H1 (cell line): Measurements from ENCODE around the gene MTCH1. TPM values are rescaled to one million over a fixed set of nuclear protein-coding genes. Genes with fewer than 3 reads are reported as not detected.

Experiments
- CTCF ChIA-PET: fragments of 300-600 bp; sonication (Branson Sonifier 250); formaldehyde crosslinking; loops from one replicate; lab custom pipeline; 2021; ENCODE audit not compliant: partially characterized antibody; lab: Charles Lee
- POLR2A ChIA-PET: fragments of 300-600 bp; sonication (Branson Sonifier 250); formaldehyde crosslinking; loops from one replicate; lab custom pipeline; 2021; ENCODE audit warnings: inconsistent platforms; ENCODE audit not compliant: partially characterized antibody; lab: Charles Lee
- DNase-seq, 2 experiments: peaks; one replicate each; pipeline versions ENCODE4 v3.0.0 to v3.0.0-alpha.2; 2010 to 2022; ENCODE audit warnings: low spot score in 2 of 2, low read depth in 1 of 2, mixed read lengths in 1 of 2
- FAIRE-seq: peaks from 2 replicates; lab custom pipeline; 2011; peaks lifted over from hg19 to GRCh38; lab: Jason Lieb, UNC
- H2AFZ ChIP-seq: 2 replicates; pipeline ENCODE4 v1.8.1; 2012; ENCODE audit warnings: low read length, inconsistent platforms
- H2AK5ac ChIP-seq: 2 replicates; pipeline ENCODE4 v1.6.1; 2013; ENCODE audit warnings: low read depth, low read length
- H2BK120ac ChIP-seq: replicated peaks from 2 replicates; pipeline ENCODE3; 2013; ENCODE audit warnings: low read depth, low read length, inconsistent platforms
- H2BK12ac ChIP-seq: 2 replicates; pipeline ENCODE4 v1.6.1; 2013; ENCODE audit warnings: low read depth, low read length
- H2BK15ac ChIP-seq: 2 replicates; pipeline ENCODE4 v1.6.1; 2013; ENCODE audit warnings: low read length
- H2BK20ac ChIP-seq: 2 replicates; pipeline ENCODE4 v1.6.1; 2013; ENCODE audit warnings: low read length
- H2BK5ac ChIP-seq: 2 replicates; pipeline ENCODE4 v1.6.1; 2013; ENCODE audit warnings: low read depth, low read length
- H3K14ac ChIP-seq: 2 replicates; pipeline ENCODE4 v1.6.1; 2013; ENCODE audit warnings: inconsistent platforms; ENCODE audit not compliant: insufficient read length
- H3K18ac ChIP-seq: 2 replicates; pipeline ENCODE4 v1.6.1; 2013; ENCODE audit warnings: low read length; ENCODE audit errors: extremely low read depth
- H3K23ac ChIP-seq: 2 replicates; pipeline ENCODE4 v1.6.1; 2013; ENCODE audit warnings: inconsistent platforms; ENCODE audit not compliant: insufficient read length
- H3K23me2 ChIP-seq: 2 replicates; pipeline ENCODE4 v1.6.1; 2013; ENCODE audit warnings: low read depth, low read length
- H3K27ac ChIP-seq: 2 replicates; pipeline ENCODE4 v1.6.1; 2011; ENCODE audit warnings: low read depth, low read length, inconsistent platforms
- H3K27me3 ChIP-seq, 4 experiments: replicated peaks in 1 of 4; 1 replicate in 1 of 4; 2 replicates in 3 of 4; pipeline versions ENCODE4 v1.6.1 to v1.8.1; 2011 to 2013; ENCODE audit warnings: low read length in 3 of 4, mild to moderate bottlenecking in 3 of 4, inconsistent platforms in 2 of 4, mixed read lengths in 2 of 4, moderate library complexity in 1 of 4; ENCODE audit not compliant: control insufficient read depth in 3 of 4, insufficient read depth in 3 of 4; ENCODE audit errors: extremely low read depth in 1 of 4
- H3K36me3 ChIP-seq, 4 experiments: 2 replicates each; pipeline versions ENCODE4 v1.6.1 to v1.8.1; 2011 to 2013; ENCODE audit warnings: mild to moderate bottlenecking in 4 of 4, low read length in 3 of 4, moderate library complexity in 2 of 4, control low read depth in 1 of 4, inconsistent platforms in 1 of 4; ENCODE audit not compliant: insufficient read depth in 4 of 4, control insufficient read depth in 2 of 4
- H3K4ac ChIP-seq: replicated peaks from 2 replicates; pipeline ENCODE3; 2013; ENCODE audit warnings: low read length, low read depth, mixed read lengths, inconsistent platforms; ENCODE audit not compliant: insufficient read length
- H3K4me1 ChIP-seq, 4 experiments: replicated peaks in 1 of 4; 1 replicate in 1 of 4; 2 replicates in 3 of 4; pipeline versions ENCODE4 v1.6.1 to v1.8.1; 2011 to 2013; ENCODE audit warnings: low read length in 3 of 4, inconsistent platforms in 2 of 4, mixed read lengths in 1 of 4; ENCODE audit not compliant: insufficient read depth in 4 of 4, control insufficient read depth in 3 of 4
- H3K4me2 ChIP-seq, 2 experiments: 2 replicates each; pipeline versions ENCODE4 v1.6.1 to v1.8.1; 2011 to 2013; ENCODE audit warnings: low read depth in 2 of 2, low read length in 2 of 2, control low read depth in 1 of 2, inconsistent platforms in 1 of 2, mild to moderate bottlenecking in 1 of 2; ENCODE audit not compliant: insufficient read depth in 1 of 2
- H3K4me3 ChIP-seq, 4 experiments: fragments of 200-600, 300-600 bp in 1 of 4; sonication (generic), shearing (Covaris generic), sonication (Bioruptor Twin) in 1 of 4; 2 replicates each; pipeline versions ENCODE4 v1.5.1 to v1.8.1; 2011 to 2016; ENCODE audit warnings: low read length in 4 of 4, low read depth in 3 of 4, control low read depth in 2 of 4, inconsistent platforms in 2 of 4, mild to moderate bottlenecking in 2 of 4, mixed read lengths in 1 of 4, moderate library complexity in 1 of 4; ENCODE audit not compliant: insufficient read depth in 2 of 4; ENCODE audit errors: extremely low read depth in 1 of 4
- H3K56ac ChIP-seq: replicated peaks from 2 replicates; pipeline ENCODE3; 2013; ENCODE audit warnings: low read depth, mild to moderate bottlenecking, mixed read lengths, low read length, inconsistent platforms; ENCODE audit not compliant: insufficient read length
- H3K79me1 ChIP-seq: 2 replicates; pipeline ENCODE4 v1.6.1; 2013; ENCODE audit warnings: low read depth, low read length, control low read depth
- H3K79me2 ChIP-seq, 2 experiments: 2 replicates each; pipeline versions ENCODE4 v1.6.1 to v1.8.1; 2012 to 2013; ENCODE audit warnings: low read length in 2 of 2, mild to moderate bottlenecking in 2 of 2, inconsistent platforms in 1 of 2; ENCODE audit not compliant: insufficient read depth in 2 of 2, control insufficient read depth in 1 of 2
- H3K9ac ChIP-seq, 4 experiments: replicated peaks in 1 of 4; 1 replicate in 1 of 4; 2 replicates in 3 of 4; pipeline versions ENCODE4 v1.6.1 to v1.8.1; 2011 to 2013; ENCODE audit warnings: low read depth in 3 of 4, low read length in 3 of 4, control low read depth in 2 of 4, mild to moderate bottlenecking in 2 of 4, moderate library complexity in 2 of 4, inconsistent platforms in 1 of 4; ENCODE audit errors: extremely low read depth in 1 of 4
- H3K9me3 ChIP-seq, 2 experiments: 2 replicates each; pipeline versions ENCODE4 v1.6.1 to v1.8.1; 2012 to 2013; ENCODE audit warnings: mild to moderate bottlenecking in 2 of 2, moderate library complexity in 2 of 2, control low read depth in 1 of 2, inconsistent platforms in 1 of 2, low read depth in 1 of 2, low read length in 1 of 2, mixed read lengths in 1 of 2; ENCODE audit not compliant: insufficient read depth in 2 of 2
- H4K20me1 ChIP-seq, 2 experiments: replicated peaks in 1 of 2; 2 replicates each; pipeline versions ENCODE3 to v1.8.1; 2011 to 2013; ENCODE audit warnings: inconsistent platforms in 2 of 2, low read length in 2 of 2, mild to moderate bottlenecking in 1 of 2; ENCODE audit not compliant: insufficient read depth in 2 of 2, control insufficient read depth in 1 of 2
- H4K5ac ChIP-seq: 2 replicates; pipeline ENCODE4 v1.6.1; 2013; ENCODE audit warnings: low read length, low read depth, mixed read lengths, inconsistent platforms; ENCODE audit not compliant: insufficient read length
- H4K8ac ChIP-seq: 2 replicates; pipeline ENCODE4 v1.8.0; 2013; ENCODE audit warnings: mild to moderate bottlenecking, moderate library complexity, low read length, inconsistent platforms; ENCODE audit not compliant: insufficient read depth; ENCODE audit errors: extremely low read depth
- H4K91ac ChIP-seq: replicated peaks from 2 replicates; pipeline ENCODE3; 2013; ENCODE audit warnings: low read length, mixed read lengths, inconsistent platforms; ENCODE audit not compliant: insufficient read length
- ASH2L ChIP-seq: fragments of 200-600, 300-600 bp; sonication (generic); IDR thresholded peaks from one replicate; pipeline ENCODE4 v1.7.1; 2017; ENCODE audit warnings: low read length
- BACH1 ChIP-seq: IDR thresholded peaks from 2 replicates; pipeline ENCODE4 v1.6.1; 2012; ENCODE audit warnings: low read length, improper control_type of control experiment
- E2F6 ChIP-seq: IDR thresholded peaks from 2 replicates; pipeline ENCODE4 v1.6.1; 2012; ENCODE audit warnings: inconsistent platforms
- EZH2 ChIP-seq: fragments of 200-600 bp; sonication (generic); IDR thresholded peaks from 2 replicates; pipeline ENCODE4 v1.7.1; 2012; ENCODE audit warnings: low read depth, mild to moderate bottlenecking, moderate library complexity, low read length, inconsistent platforms; ENCODE audit not compliant: severe bottlenecking
- MAX ChIP-seq: IDR thresholded peaks from 2 replicates; pipeline ENCODE4 v1.6.1; 2012; ENCODE audit warnings: inconsistent platforms
- NANOG ChIP-seq: IDR thresholded peaks from 2 replicates; pipeline ENCODE4 v1.6.1; 2011; ENCODE audit warnings: low read length, low read depth, mild to moderate bottlenecking, inconsistent platforms; ENCODE audit not compliant: insufficient read depth, poor library complexity, severe bottlenecking
- NRF1 ChIP-seq: IDR thresholded peaks from 2 replicates; pipeline ENCODE4 v1.6.1; 2011; ENCODE audit warnings: mild to moderate bottlenecking, low read depth, low read length, improper control_type of control experiment
- POLR2A ChIP-seq, 2 experiments: IDR thresholded peaks; 1 replicate in 1 of 2; 2 replicates in 1 of 2; pipeline ENCODE4 v1.6.1; 2011; ENCODE audit warnings: low read depth in 2 of 2, low read length in 2 of 2, mild to moderate bottlenecking in 2 of 2; ENCODE audit errors: control extremely low read depth in 1 of 2
- RBBP5 ChIP-seq: IDR thresholded peaks from 2 replicates; pipeline ENCODE4 v1.7.1; 2012; ENCODE audit warnings: low read depth, mild to moderate bottlenecking, inconsistent platforms, low read length, moderate library complexity, borderline replicate concordance
- SP2 ChIP-seq: IDR thresholded peaks from 2 replicates; pipeline ENCODE4 v1.6.1; 2012; ENCODE audit warnings: mild to moderate bottlenecking, low read length, inconsistent platforms
- SP4 ChIP-seq: IDR thresholded peaks from 2 replicates; pipeline ENCODE4 v1.6.1; 2012; ENCODE audit warnings: low read length, inconsistent platforms
- WGBS, 2 experiments: shearing (Covaris generic) in 1 of 2; methylation state at CpG; one replicate each; pipeline versions ENCODE4 v1.1.6 to v1.1.7; 2013 to 2015; ENCODE audit warnings: low lambda C conversion rate in 2 of 2, mixed read lengths in 2 of 2, inconsistent platforms in 1 of 2, low coverage in 1 of 2, missing lambda C conversion rate in 1 of 2; ENCODE audit not compliant: insufficient replicate concordance in 2 of 2, insufficient coverage in 1 of 2, insufficient read length in 1 of 2; ENCODE audit errors: extremely low coverage in 1 of 2, missing lambda C conversion rate in 1 of 2; 5-methylcytosine and 5-hydroxymethylcytosine counted together
- polyA plus RNA-seq, 7 experiments: library from polyadenylated mRNA; depleted of rRNA in 3 of 7; stranded (reverse) in 5 of 7; unstranded in 2 of 7; fragments of >200 nt in 5 of 7; fragments of 200-250 nt in 2 of 7; gene quantifications; 1 replicate in 5 of 7; 2 replicates in 1 of 7; 4 replicates in 1 of 7; pipeline versions ENCODE4 v1.2.1 to v1.2.3, GENCODE V29; 2011 to 2013; ENCODE audit warnings: missing spikeins in 2 of 7, mixed read lengths in 2 of 7
- total RNA-seq: library from RNA; stranded (reverse); fragmentation: NEBNext Ultra II Directional; extraction: Animal tissue kit (Norgen Biotek cat#: 25700); gene quantifications from 2 replicates; pipeline ENCODE4 v1.2.1, GENCODE V29; 2021
- TF ChIP-seq, protein P1 (sequence below), 3 experiments: IDR thresholded peaks; 1 replicate in 2 of 3; 2 replicates in 1 of 3; pipeline versions ENCODE4 v1.5.1 to v1.6.1; 2011; ENCODE audit warnings: low read length in 3 of 3, mild to moderate bottlenecking in 3 of 3, inconsistent platforms in 2 of 3, low read depth in 1 of 3, moderate library complexity in 1 of 3; ENCODE audit not compliant: insufficient read depth in 1 of 3; ENCODE audit errors: control extremely low read depth in 1 of 3

Gene MTCH1
- total and polyA plus RNA-seq, 2 of the 8 experiments (the other 6 are each of a cell fraction or from before 2014, with no cell fraction given) = 169 to 214 TPM

DNA sequence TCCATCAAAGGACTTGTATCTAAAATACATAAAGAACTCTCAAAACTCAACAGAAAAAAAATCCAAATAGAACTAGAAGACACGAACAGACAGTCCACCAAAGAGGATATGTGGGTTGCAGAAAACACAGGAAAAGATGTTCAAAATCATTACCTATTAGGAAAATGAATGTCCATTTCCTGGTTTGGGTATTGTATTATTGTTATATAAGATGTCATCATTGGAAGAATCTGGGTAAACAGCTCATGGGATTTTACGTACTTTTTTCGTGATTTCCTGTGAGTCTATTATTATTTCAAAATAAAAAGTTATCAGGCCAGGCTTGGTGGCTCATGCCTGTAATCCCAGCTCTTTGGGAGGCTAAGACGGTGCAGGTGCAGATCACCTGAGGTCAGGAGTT lies 40.7 kb downstream of the MTCH1 start:
- Histone ChIP-seq H3K4me3 (no peak overlapping the region), H3K79me2 (no peaks in the 10 kb centered on the region), H3K36me3 (no peaks in the 10 kb centered on the region), H3K27me3 (no peaks in the 10 kb centered on the region), H3K23ac (no peak overlapping the region), H2BK120ac (no peak overlapping the region), H4K5ac (no peak overlapping the region), H2BK15ac (no peak overlapping the region), H3K23me2 (no peaks in the 10 kb centered on the region), H3K4ac (no peak overlapping the region), H3K14ac (no peak overlapping the region), H3K9ac (no peak overlapping the region), H2AFZ (no peak overlapping the region), H2BK20ac (no peak overlapping the region), H3K4me2 (no peak overlapping the region), H2BK12ac (no peak overlapping the region), H3K27ac (no peak overlapping the region), H2AK5ac (no peak overlapping the region), H3K4me1 (peaks cover 3 to 23% (median 5%) of the 10 kb centered on the region in 4 experiments), H3K79me1 (no peaks in the 10 kb centered on the region), H3K18ac (no peak overlapping the region), H3K9me3 (no peaks in the 10 kb centered on the region), H3K56ac (no peak overlapping the region), H2BK5ac (no peak overlapping the region), H4K8ac (no peak overlapping the region), H4K91ac (no peak overlapping the region), H4K20me1 (no peaks in the 10 kb centered on the region)
- FAIRE-seq = no peak
- ChIA-PET POLR2A (no interaction called here), CTCF (no interaction called here)
- no peak for TF ChIP-seq NRF1
- no peak for TF ChIP-seq NANOG
- TF ChIP-seq, protein P1, sequence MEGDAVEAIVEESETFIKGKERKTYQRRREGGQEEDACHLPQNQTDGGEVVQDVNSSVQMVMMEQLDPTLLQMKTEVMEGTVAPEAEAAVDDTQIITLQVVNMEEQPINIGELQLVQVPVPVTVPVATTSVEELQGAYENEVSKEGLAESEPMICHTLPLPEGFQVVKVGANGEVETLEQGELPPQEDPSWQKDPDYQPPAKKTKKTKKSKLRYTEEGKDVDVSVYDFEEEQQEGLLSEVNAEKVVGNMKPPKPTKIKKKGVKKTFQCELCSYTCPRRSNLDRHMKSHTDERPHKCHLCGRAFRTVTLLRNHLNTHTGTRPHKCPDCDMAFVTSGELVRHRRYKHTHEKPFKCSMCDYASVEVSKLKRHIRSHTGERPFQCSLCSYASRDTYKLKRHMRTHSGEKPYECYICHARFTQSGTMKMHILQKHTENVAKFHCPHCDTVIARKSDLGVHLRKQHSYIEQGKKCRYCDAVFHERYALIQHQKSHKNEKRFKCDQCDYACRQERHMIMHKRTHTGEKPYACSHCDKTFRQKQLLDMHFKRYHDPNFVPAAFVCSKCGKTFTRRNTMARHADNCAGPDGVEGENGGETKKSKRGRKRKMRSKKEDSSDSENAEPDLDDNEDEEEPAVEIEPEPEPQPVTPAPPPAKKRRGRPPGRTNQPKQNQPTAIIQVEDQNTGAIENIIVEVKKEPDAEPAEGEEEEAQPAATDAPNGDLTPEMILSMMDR (IDR thresholded peaks at IDR 0.05; ENCODE audit: control extremely low read depth in 1 of 3, insufficient read depth in 1 of 3, low read depth in 1 of 3, low read length in 3 of 3) = no peak
- no peak for TF ChIP-seq ASH2L
- no peak for TF ChIP-seq EZH2
- TF ChIP-seq SP2 = no peak
- no peak for TF ChIP-seq POLR2A (IDR thresholded peaks at IDR 0.05; ENCODE audit: control extremely low read depth in 1 of 2, low read depth in 2 of 2, low read length in 2 of 2)
- TF ChIP-seq MAX = no peak
- TF ChIP-seq SP4 = no peak
- TF ChIP-seq E2F6 = no peak
- TF ChIP-seq BACH1 = no peak
- no peak for TF ChIP-seq RBBP5
- WGBS, 2 experiments = 91% methylated on average over 4 of the region's 4 CpGs; no CpG with 5 or more reads in 1 of the 2 experiments
- no peak for DNase-seq
